Activated CD4-positive, alpha-beta T cell treated with anti-CD3 and anti-CD28 coated beads, Interleukin-2, amount 50 U/mL, for 16 hours (primary cell): ENCODE measurements around the gene SPATA31C1.
"Not testable (repeated sequence)": the region's sequence is repeated elsewhere in the genome, so short reads cannot be mapped to it uniquely, and the experiment has no call there.

Experiments
- DNase-seq: peaks from one replicate; pipeline ENCODE4 v3.0.0-alpha.2; 2020

Gene SPATA31C1

GRCh38 chr9:87887661-87888480, 29.9 kb upstream of the SPATA31C1 start:
- no peak for DNase-seq

DNA sequence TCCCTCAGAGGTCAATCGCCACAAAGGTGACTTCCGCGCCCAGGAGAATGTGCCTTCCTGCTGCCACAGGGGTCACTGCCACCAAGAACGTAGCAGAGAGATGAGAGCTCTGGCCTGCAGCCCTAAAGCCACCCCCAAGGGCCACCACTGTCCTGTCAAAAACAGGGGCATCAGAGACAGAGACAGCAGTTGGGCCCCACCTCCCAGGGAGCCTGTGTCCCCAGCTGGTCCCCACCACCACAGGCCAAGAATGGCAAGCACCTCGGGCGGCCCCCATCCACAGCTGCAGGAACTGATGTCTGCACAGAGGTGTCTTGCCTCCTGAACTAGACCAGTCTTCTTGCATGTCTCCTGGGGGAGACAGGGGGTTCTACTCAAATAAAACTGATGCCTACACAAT, 29.3 kb upstream of the SPATA31C1 start:
- DNase-seq: no peak

- DNase-seq: no peak
Measured at GRCh38 chr9:87889065-87889881, 28.5 kb upstream of the SPATA31C1 start.

DNA sequence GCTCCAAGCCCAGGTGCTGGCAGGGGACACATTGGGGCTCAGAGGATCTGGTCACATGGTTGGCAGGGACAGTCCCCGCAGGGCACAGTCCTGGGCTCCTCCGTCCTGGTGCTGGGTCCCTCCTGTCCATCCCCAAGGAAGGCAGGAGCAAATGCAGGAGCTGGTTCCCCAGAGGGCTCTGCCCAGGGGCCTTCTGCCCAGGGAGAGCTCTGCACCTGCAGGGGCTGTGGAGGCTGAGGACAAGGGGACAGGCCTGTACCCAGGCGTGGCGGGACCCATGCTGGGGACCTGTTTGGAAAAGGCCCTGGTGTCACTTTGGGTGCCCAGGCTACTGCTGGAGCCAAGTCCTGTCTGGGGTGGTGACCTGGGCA, 27.9 kb upstream of the SPATA31C1 start:
- no peak for DNase-seq

DNA sequence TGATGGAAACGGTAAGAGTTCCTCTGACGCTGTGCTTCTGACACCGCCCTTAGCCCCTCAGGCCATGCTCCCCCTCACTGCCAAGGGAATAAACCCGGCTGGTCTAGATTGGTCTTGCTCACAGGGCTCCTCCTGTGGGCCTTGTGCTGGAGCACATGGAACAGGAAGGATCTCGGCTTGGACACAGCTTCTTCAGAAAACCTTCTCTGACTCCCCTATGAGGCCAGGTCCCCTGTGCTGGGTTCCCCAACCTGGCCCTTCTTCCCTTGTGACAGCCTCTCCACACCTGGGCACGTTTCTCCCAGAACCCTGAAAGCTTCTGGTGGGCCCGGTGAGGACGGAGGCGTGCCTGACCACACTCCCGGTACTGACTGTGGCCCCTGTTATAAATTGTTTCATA, 26.9 kb upstream of the SPATA31C1 start:
- no peak for DNase-seq

GRCh38 chr9:87891754-87892153, 26.0 kb upstream of the SPATA31C1 start:
- DNase-seq: no peak

DNA sequence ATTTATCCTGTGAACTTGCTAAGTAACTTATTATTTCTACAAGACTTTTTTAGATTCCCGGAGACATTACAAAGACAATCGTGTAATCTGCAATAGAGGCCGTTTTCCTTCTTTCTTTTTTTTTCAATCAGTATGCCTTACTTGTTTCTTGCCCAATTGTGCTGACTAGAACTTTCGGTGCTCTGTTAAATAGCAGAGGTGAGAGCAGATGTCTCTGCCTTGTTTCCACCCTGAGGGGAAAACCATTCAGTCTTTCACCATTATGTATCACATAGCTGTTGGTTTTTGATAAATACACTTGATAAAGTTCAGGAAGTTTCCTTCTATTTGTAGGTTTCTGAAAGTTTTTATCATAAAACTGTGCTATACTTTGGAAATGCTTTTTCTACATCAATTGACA, 24.8 kb upstream of the SPATA31C1 start:
- no peak for DNase-seq

GRCh38 chr9:87894998-87895625, 22.6 kb upstream of the SPATA31C1 start:
- DNase-seq: no peak

DNA sequence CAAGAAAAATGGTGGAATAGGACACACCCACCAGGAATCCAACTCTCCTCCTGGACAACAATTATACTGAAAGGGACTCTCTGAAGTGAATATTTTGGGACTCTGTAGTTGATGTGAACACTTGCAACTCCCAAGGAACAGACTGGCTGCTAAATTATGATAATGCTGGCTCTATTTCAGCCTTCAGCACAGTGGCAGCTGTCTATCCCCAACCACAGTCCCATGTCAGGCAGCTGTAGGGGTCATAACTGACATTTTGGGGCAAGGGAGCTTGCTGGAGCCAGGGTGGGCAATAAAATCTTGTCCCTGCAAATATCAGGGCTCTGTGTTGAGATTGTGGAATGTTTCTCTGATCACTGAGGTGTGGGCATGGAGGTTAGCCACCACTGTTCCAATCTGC, 20.9 kb upstream of the SPATA31C1 start:
- no peak for DNase-seq

DNA sequence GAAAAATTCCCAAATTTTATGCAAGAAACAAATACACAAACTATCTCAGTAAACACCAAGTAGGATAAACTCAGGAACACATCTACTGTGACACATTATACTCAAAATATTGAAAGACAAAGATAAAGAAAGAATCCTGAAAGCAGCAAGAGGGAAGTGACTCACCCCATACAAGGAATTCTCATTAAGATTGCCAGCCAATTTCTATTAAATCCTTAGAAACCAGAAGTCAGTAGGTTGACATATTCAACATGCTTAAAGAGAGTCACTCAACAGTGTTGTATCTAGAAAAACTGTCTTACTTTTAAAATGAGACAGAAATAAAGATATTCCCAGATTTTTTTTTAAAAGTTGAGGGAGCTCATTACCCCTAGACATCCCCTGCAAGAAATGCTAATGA, 19.6 kb upstream of the SPATA31C1 start:
- no peak for DNase-seq

DNA sequence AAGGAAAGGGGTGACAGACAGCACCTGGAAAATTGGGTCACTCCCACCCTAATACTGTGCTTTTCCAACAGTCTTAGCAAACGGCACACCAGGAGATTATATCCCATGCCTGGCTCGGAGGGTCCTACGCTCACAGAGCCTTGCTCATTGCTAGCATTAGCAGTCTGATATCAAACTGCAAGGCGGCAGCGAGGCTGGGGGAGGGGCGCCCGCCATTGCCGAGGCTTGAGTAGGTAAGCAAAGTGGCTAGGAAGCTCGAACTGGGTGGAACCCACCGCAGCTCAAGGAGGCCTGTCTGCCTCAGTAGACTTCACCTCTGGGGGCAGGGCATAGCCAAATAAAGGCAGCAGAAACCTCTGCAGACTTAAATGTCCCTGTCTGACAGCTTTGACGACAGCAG, 15.4 kb upstream of the SPATA31C1 start:
- DNase-seq: not testable (repeated sequence)

DNA sequence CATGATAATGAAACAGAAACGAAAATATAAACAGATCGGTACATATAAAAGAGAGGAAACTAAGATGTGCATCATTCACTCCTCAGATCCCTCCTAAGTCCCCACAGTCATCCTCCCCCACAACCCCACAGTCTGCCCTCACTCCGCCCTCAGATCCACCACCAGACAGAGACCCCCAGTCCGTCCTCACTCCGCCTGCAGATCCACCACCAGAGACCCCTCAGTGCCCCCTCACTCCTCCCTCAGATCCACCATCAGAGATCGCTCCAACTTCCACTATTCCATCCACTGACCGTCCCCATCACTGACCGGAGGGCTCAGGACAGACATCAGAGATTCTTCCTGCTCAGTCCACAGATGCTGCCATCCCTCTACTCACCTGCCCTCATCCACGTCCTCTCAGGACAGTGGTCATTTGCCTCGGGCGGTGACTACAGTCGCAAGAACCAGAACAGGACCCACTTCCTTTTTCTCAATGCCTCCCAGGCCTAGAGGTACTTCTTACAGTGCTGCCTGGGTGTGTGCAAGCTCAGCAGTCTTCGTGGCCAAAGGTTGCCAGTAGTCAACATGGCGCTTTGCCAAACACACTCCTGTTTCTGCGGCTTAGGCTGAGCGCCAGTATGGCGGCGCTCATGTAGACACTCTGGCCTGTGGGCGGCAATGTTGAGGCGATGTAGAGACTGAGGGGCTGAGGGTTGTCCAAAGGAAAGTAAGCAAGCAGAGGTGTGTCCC, 8.3 kb upstream of the SPATA31C1 start:
- DNase-seq: no peak

- no peak for DNase-seq
Measured at GRCh38 chr9:87910821-87911220, 6.9 kb upstream of the SPATA31C1 start.

DNA sequence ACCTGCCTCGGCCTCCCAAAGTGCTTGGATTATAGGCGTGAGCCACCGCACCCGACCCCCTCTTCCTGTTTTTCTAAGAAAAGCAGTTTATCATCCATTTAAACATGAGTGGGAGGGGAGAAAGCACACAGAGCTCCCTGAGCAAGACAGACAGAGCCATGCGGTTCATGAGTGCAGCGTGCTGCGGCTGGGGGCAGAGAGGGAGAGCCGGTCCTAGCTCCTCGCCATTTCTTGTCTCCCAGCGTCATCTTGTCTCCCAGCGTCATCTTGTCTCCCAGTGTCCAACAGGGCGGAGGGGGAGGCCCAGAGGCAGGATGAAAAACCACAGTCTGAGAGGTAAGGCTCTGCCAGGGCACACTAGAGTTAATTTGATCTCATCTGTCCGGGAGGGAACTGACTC, 1.3 kb downstream of the SPATA31C1 start:
- DNase-seq: not testable (repeated sequence)

GRCh38 chr9:87921561-87921960, 3.8 kb downstream of the SPATA31C1 start:
- DNase-seq: not testable (repeated sequence)

- DNase-seq: peak; percentile 63
Measured at GRCh38 chr9:87923012-87923411, 5.2 kb downstream of the SPATA31C1 start.

GRCh38 chr9:87924851-87925250, 7.1 kb downstream of the SPATA31C1 start:
- not testable (repeated sequence) for DNase-seq

- not testable (repeated sequence) for DNase-seq
Measured at GRCh38 chr9:87929152-87929551, 11.4 kb downstream of the SPATA31C1 start.

DNA sequence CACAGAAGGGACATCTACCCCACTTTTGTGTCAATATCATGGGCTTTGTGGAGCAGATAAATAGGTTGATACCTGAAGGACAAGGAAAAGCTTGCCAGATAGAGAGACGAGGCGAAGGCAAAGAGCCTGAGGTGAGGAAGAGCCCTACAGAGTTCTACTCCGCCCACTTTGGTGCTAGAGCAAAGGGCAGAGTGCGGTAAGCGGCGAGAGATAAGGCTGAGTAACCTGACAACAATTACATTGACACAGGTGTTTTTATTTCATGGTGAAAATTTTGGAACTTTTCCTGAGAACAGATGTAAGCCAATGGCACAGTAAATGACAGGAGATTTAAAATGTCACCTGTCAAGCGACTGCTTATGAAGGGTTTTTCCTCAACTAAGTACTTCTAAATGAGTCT, 16.7 kb downstream of the SPATA31C1 start:
- DNase-seq: not testable (repeated sequence)

GRCh38 chr9:87937352-87937751, 19.6 kb downstream of the SPATA31C1 start:
- not testable (repeated sequence) for DNase-seq

- not testable (repeated sequence) for DNase-seq
Measured at GRCh38 chr9:87937918-87938317, 20.2 kb downstream of the SPATA31C1 start.

DNA sequence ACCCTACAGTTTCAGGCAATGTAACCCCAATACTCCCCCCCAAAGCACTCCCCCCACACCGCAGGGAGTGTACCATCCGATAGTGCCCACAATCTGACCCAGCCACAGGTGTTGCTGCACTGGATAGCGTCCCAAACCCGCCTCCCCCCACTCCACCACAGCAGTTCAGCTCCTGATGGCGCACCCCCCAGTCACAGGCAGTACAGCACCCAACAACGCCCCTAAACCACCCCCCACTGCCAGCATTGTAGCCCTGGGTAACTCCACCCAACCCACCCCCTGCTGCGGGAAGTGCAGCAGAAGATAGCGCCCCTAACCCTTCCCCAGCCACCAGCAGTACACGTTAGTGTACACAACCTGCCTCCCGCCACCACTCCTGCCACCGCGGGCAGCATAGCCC, 20.6 kb downstream of the SPATA31C1 start:
- DNase-seq: not testable (repeated sequence)

- DNase-seq: not testable (repeated sequence)
Measured at GRCh38 chr9:87939096-87939495, 21.3 kb downstream of the SPATA31C1 start.
